GM12878 (cell line): Measurements from ENCODE around the gene C3orf38. TPM values are rescaled to one million over a fixed set of nuclear protein-coding genes. Genes with fewer than 3 reads are reported as not detected.

Experiments
- GATAD2B ChIP-seq: fragments of 450-650 bp; conservative IDR thresholded peaks from 2 replicates; pipeline ENCODE4 v1.6.1; 2017; ENCODE audit warnings: low read depth, mild to moderate bottlenecking, moderate library complexity
- HDGF ChIP-seq: fragments of 450-650 bp; IDR thresholded peaks from 2 replicates; pipeline ENCODE4 v1.6.1; 2016; ENCODE audit warnings: antibody characterized with exemption
- IKZF1 ChIP-seq: fragments of 450-650 bp; conservative IDR thresholded peaks from 2 replicates; pipeline ENCODE4 v1.6.1; 2017; ENCODE audit warnings: antibody characterized with exemption, mild to moderate bottlenecking
- IKZF2 ChIP-seq, 2 experiments: fragments of 450-650 bp; IDR thresholded peaks; 2 replicates each; pipeline ENCODE4 v1.6.1; 2017; ENCODE audit warnings: mild to moderate bottlenecking in 2 of 2, moderate library complexity in 2 of 2
- IRF4 ChIP-seq: IDR thresholded peaks from 2 replicates; pipeline ENCODE4 v1.6.1; 2011; ENCODE audit warnings: low read depth, low read length
- KAT2A ChIP-seq: conservative IDR thresholded peaks from 2 replicates; pipeline ENCODE4 v1.6.1; 2011; ENCODE audit warnings: low read depth, low read length; ENCODE audit not compliant: control insufficient read depth
- NFYA ChIP-seq: IDR thresholded peaks from 2 replicates; pipeline ENCODE4 v1.6.1; 2011; ENCODE audit warnings: low read depth, mild to moderate bottlenecking, low read length, improper control_type of control experiment, borderline replicate concordance
- NR2C1 ChIP-seq: fragments of 450-650 bp; IDR thresholded peaks from 2 replicates; pipeline ENCODE4 v1.6.1; 2017; ENCODE audit warnings: antibody characterized with exemption, mild to moderate bottlenecking, moderate library complexity
- POLR2A ChIP-seq: IDR thresholded peaks from 2 replicates; pipeline ENCODE4 v1.6.1; 2011; ENCODE audit warnings: low read depth, mild to moderate bottlenecking, low read length
- POLR2AphosphoS2 ChIP-seq: IDR thresholded peaks from 2 replicates; pipeline ENCODE4 v1.6.1; 2011; ENCODE audit warnings: low read depth, mild to moderate bottlenecking, low read length, improper control_type of control experiment, moderate library complexity
- POLR2AphosphoS5 ChIP-seq: IDR thresholded peaks from 2 replicates; pipeline ENCODE4 v1.6.1; 2011; ENCODE audit warnings: mild to moderate bottlenecking, low read length, inconsistent platforms
- RAD21 ChIP-seq: IDR thresholded peaks from 2 replicates; pipeline ENCODE4 v1.6.1; 2011; ENCODE audit warnings: mild to moderate bottlenecking, low read depth, low read length, moderate library complexity; ENCODE audit not compliant: insufficient read depth
- RB1 ChIP-seq: fragments of 450-650 bp; formaldehyde crosslinking; IDR thresholded peaks from 2 replicates; pipeline ENCODE4 v1.6.1; 2017; ENCODE audit warnings: mild to moderate bottlenecking, borderline replicate concordance
- SREBF1 ChIP-seq: IDR thresholded peaks from 2 replicates; pipeline ENCODE4 v1.6.1; 2012; ENCODE audit warnings: mild to moderate bottlenecking, low read length
- SUPT20H ChIP-seq: IDR thresholded peaks from 2 replicates; pipeline ENCODE4 v1.6.1; 2011; ENCODE audit warnings: low read depth, mild to moderate bottlenecking, low read length, moderate library complexity, borderline replicate concordance; ENCODE audit not compliant: control insufficient read depth
- TCF7 ChIP-seq: IDR thresholded peaks from 2 replicates; pipeline ENCODE4 v1.6.1; 2014; ENCODE audit warnings: antibody characterized with exemption, borderline replicate concordance
- YY1 ChIP-seq: IDR thresholded peaks from 2 replicates; pipeline ENCODE4 v1.6.1; 2011; ENCODE audit warnings: low read depth, mild to moderate bottlenecking, low read length
- ZNF592 ChIP-seq: fragments of 450-650 bp; IDR thresholded peaks from 2 replicates; pipeline ENCODE4 v1.6.1; 2017; ENCODE audit warnings: mild to moderate bottlenecking, moderate library complexity
- ZSCAN29 ChIP-seq: fragments of 450-650 bp; IDR thresholded peaks from 2 replicates; pipeline ENCODE4 v1.6.1; 2017; ENCODE audit warnings: mild to moderate bottlenecking, moderate library complexity
- polyA plus RNA-seq, 11 experiments: library from polyadenylated mRNA; depleted of rRNA in 4 of 11; unstranded in 6 of 11; stranded (reverse) in 5 of 11; fragments of >200 nt; fragmentation: Nextera tagmentation in 4 of 11; fragmentation: Illumina TruSeq in 1 of 11; extraction: Ambion mirVana in 4 of 11; extraction: Trizol in 1 of 11; gene quantifications; 1 replicate in 1 of 11; 2 replicates in 10 of 11; pipeline versions ENCODE4 v1.2.1 to v1.2.3, GENCODE V29; 2011 to 2016; ENCODE audit warnings: inconsistent platforms in 2 of 11, missing spikeins in 2 of 11, low read depth in 1 of 11
- total RNA-seq, 4 experiments: library from RNA; depleted of rRNA in 3 of 4; stranded (reverse); fragments of >200 nt in 3 of 4; fragmentation: Illumina TruSeq in 1 of 4; extraction: Trizol in 1 of 4; gene quantifications; 2 replicates each; pipeline versions ENCODE4 v1.2.1 to v1.2.3, GENCODE V29; 2013 to 2021
- TF ChIP-seq, protein P1 (sequence below): fragments of 450-650 bp; IDR thresholded peaks from 2 replicates; pipeline ENCODE4 v1.6.1; 2014; ENCODE audit warnings: mild to moderate bottlenecking
- TF ChIP-seq, protein P2 (sequence below): IDR thresholded peaks from 2 replicates; pipeline ENCODE4 v1.6.1; 2012; ENCODE audit warnings: mild to moderate bottlenecking, low read depth, low read length
- TF ChIP-seq, protein P3 (sequence below): IDR thresholded peaks from 2 replicates; pipeline ENCODE4 v1.6.1; 2011; ENCODE audit warnings: low read depth, low read length, improper control_type of control experiment, borderline replicate concordance

The C3orf38 gene
- total and polyA plus RNA-seq, 10 of the 15 experiments (the other 5 are each of a cell fraction or from before 2014, with no cell fraction given) = 23.0 to 47.9 (median 31.5) TPM

- TF ChIP-seq, protein P1, sequence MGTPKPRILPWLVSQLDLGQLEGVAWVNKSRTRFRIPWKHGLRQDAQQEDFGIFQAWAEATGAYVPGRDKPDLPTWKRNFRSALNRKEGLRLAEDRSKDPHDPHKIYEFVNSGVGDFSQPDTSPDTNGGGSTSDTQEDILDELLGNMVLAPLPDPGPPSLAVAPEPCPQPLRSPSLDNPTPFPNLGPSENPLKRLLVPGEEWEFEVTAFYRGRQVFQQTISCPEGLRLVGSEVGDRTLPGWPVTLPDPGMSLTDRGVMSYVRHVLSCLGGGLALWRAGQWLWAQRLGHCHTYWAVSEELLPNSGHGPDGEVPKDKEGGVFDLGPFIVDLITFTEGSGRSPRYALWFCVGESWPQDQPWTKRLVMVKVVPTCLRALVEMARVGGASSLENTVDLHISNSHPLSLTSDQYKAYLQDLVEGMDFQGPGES = no peak
- TF ChIP-seq, protein P2, sequence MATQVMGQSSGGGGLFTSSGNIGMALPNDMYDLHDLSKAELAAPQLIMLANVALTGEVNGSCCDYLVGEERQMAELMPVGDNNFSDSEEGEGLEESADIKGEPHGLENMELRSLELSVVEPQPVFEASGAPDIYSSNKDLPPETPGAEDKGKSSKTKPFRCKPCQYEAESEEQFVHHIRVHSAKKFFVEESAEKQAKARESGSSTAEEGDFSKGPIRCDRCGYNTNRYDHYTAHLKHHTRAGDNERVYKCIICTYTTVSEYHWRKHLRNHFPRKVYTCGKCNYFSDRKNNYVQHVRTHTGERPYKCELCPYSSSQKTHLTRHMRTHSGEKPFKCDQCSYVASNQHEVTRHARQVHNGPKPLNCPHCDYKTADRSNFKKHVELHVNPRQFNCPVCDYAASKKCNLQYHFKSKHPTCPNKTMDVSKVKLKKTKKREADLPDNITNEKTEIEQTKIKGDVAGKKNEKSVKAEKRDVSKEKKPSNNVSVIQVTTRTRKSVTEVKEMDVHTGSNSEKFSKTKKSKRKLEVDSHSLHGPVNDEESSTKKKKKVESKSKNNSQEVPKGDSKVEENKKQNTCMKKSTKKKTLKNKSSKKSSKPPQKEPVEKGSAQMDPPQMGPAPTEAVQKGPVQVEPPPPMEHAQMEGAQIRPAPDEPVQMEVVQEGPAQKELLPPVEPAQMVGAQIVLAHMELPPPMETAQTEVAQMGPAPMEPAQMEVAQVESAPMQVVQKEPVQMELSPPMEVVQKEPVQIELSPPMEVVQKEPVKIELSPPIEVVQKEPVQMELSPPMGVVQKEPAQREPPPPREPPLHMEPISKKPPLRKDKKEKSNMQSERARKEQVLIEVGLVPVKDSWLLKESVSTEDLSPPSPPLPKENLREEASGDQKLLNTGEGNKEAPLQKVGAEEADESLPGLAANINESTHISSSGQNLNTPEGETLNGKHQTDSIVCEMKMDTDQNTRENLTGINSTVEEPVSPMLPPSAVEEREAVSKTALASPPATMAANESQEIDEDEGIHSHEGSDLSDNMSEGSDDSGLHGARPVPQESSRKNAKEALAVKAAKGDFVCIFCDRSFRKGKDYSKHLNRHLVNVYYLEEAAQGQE = no peak
- no peak for TF ChIP-seq POLR2AphosphoS5
- TF ChIP-seq, protein P3, sequence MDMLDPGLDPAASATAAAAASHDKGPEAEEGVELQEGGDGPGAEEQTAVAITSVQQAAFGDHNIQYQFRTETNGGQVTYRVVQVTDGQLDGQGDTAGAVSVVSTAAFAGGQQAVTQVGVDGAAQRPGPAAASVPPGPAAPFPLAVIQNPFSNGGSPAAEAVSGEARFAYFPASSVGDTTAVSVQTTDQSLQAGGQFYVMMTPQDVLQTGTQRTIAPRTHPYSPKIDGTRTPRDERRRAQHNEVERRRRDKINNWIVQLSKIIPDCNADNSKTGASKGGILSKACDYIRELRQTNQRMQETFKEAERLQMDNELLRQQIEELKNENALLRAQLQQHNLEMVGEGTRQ = no peak; the same call in 1 of the 2 replicates
- TF ChIP-seq RB1 = no peak
- TF ChIP-seq TCF7 = peak; percentile 9; the same call in 1 of the 2 replicates
- TF ChIP-seq SREBF1 = no peak
- no peak for TF ChIP-seq RAD21
- no peak for TF ChIP-seq KAT2A
- no peak for TF ChIP-seq IKZF2 (IDR thresholded peaks at IDR 0.05)
- TF ChIP-seq POLR2A = no peak
- TF ChIP-seq ZNF592 = no peak
- TF ChIP-seq YY1 = peak; percentile 73
- TF ChIP-seq NFYA = no peak
- TF ChIP-seq HDGF = no peak; the same call in 1 of the 2 replicates
- no peak for TF ChIP-seq ZSCAN29
- no peak for TF ChIP-seq IKZF1
- TF ChIP-seq GATAD2B = no peak
- TF ChIP-seq POLR2AphosphoS2 = no peak
- 0 out of 2 replicates have a peak, but pooled peaks have one; percentile 7 for TF ChIP-seq IRF4
- no peak for TF ChIP-seq NR2C1
- TF ChIP-seq SUPT20H = no peak
- TF ChIP-seq, all 136 proteins: peak for 12
Observed at GRCh38 chr3:88150371-88150770, 612 bp downstream of the C3orf38 start (continued).
